ACC112 (cell line): ENCODE measurements around the gene TEKTIP1.
"Not testable (repeated sequence)": the region's sequence is repeated elsewhere in the genome, so short reads cannot be mapped to it uniquely, and the experiment has no call there.

Experiments
- H2AFZ ChIP-seq: fragments of 200-600 bp; sonication (generic); one replicate; pipeline ENCODE4 v1.6.0; 2017; ENCODE audit warnings: antibody characterized with exemption, low read length; ENCODE audit not compliant: unreplicated experiment
- H3K27ac ChIP-seq: fragments of 200-600 bp; sonication (generic); 2 replicates; pipeline ENCODE4 v1.5.1; 2014; ENCODE audit warnings: low read depth, mild to moderate bottlenecking, antibody characterized with exemption, low read length, moderate library complexity
- H3K27me3 ChIP-seq: fragments of 200-600 bp; sonication (generic); 2 replicates; pipeline ENCODE4 v1.6.1; 2014; ENCODE audit warnings: mild to moderate bottlenecking, antibody characterized with exemption, low read length, moderate library complexity, mixed read lengths; ENCODE audit not compliant: insufficient read depth
- H3K36me3 ChIP-seq: fragments of 200-600 bp; sonication (generic); 2 replicates; pipeline ENCODE4 v1.6.1; 2016; ENCODE audit warnings: mild to moderate bottlenecking, antibody characterized with exemption, low read length, moderate library complexity, mixed read lengths; ENCODE audit not compliant: insufficient read depth
- H3K4me1 ChIP-seq: fragments of 200-600 bp; sonication (generic); one replicate; pipeline ENCODE4 v1.6.1; 2016; ENCODE audit warnings: low read length, mixed read lengths; ENCODE audit not compliant: insufficient read depth, unreplicated experiment, control insufficient read depth
- H3K4me3 ChIP-seq: fragments of 200-600 bp; sonication (generic); 2 replicates; pipeline ENCODE4 v1.5.1; 2014; ENCODE audit warnings: mild to moderate bottlenecking, low read depth, low read length
- H3K79me2 ChIP-seq: fragments of 200-600 bp; sonication (generic); one replicate; pipeline ENCODE4 v1.6.0; 2016; ENCODE audit warnings: low read length; ENCODE audit not compliant: control insufficient read depth, unreplicated experiment, insufficient read depth

Gene TEKTIP1

DNA sequence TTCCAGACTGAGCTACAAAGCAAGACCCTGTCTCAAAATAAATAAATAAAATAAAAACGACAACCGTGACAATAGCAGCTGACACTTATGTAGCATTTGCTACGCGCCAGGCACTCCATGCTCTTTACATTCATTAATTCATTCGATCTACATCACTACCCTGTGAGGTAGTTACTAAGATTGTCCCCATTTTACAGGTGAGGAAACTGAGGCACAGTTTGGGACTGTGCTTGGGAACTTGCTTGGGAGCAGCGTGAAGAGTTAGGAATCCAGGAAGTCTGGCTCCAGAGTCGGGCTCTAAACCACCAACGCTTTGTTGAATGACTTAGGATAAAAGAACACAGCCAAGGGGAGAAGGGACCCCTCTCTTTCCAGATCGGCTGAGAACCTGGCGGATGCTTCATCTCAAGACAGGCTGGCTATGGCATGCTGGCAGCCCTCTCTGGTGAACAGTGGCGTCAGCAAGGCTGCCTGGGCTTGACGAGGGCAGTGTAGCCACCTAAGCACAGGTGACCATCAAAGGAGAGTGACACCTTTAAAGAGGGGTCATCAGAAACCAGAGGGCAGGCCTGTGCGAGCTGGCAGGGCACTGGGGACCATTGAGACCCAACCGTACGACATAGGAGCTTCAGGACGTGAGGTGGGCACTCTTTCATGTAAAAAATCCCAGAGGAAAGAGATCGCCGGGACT, 39.1 kb upstream of the TEKTIP1 start:
- no peaks in the 10 kb centered on the region for H3K4me1 ChIP-seq
- no peaks in the 10 kb centered on the region for H3K27me3 ChIP-seq
- H3K4me3 ChIP-seq = peak overlapping the region; percentile 95
- H3K36me3 ChIP-seq = no peaks in the 10 kb centered on the region
- H3K79me2 ChIP-seq = peaks cover 24% of the 10 kb centered on the region
- peak overlapping the region; percentile 90 for H3K27ac ChIP-seq
- peak overlapping the region; percentile 83 for H2AFZ ChIP-seq

DNA sequence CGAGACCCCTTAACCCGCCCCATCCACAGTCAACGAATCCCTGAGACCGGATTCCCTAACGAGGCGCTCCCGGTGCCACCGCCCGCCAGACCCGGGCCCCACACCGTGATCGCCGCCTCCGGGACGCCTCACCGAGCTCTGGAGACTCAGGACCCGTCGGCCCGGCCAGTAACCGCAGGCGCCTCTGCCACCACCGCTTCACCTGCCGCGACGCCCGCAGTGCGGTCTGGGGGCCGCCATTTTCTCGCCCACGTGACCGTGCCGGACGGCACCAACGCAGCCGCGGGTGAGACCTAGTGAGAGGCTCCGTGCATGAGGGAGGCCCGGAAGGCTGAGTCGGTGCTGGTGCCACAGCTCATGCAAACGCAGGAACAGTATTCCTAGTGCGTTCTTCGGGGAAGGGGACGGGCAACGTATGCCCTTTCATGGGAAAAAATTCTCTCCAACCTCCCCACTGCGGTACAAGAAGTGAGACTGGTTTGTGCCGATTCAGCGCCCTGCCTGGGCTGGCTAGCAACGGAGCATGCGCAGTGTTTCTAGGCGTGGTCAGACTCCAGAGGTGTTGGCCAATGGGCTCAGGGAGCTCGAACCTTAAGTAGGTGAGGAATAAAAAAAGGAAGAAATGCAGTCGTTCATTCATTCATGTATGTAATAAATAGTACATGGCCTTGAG, 38.4 kb upstream of the TEKTIP1 start, which contains the start of gene DOHH:
TSS of gene DOHH (minus strand) at position 246 of the 673 bp plus-strand sequence. CDS start 3,860 bp downstream, outside the sequence.
- H2AFZ ChIP-seq = peak within 1 kb of the TSS; percentile 83
- no peaks in the 10 kb centered on the region for H3K4me1 ChIP-seq
- no peaks in the 10 kb centered on the region for H3K27me3 ChIP-seq
- H3K36me3 ChIP-seq = no peaks in the 10 kb centered on the region
- peak within 1 kb of the TSS; percentile 95 for H3K4me3 ChIP-seq
- peaks cover 24% of the 10 kb centered on the region for H3K79me2 ChIP-seq
- peak within 1 kb of the TSS; percentile 90 for H3K27ac ChIP-seq

DNA sequence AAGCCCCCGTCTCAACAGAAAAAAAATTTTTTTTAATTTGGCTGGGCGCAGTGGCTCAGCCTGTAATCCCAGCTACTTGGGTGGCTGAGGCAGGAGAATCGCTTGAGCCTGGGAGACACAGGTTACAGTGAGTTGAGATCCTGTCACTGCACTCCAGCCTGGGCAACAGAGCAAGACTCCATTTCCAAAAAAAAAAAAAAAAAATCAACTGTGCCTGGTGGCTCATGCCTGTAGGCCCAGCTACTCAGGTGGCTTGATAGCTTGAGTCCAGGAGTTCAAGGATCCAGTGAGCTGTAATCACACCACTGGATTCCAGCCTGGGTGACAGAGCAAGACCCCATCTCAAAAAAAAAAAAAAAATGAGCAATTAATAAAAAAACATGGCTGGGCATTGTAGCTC, 37.2 kb upstream of the TEKTIP1 start:
- H3K4me3 ChIP-seq = no peak overlapping the region
- H3K79me2 ChIP-seq = peaks cover 30% of the 10 kb centered on the region
- H2AFZ ChIP-seq = no peak overlapping the region
- H3K27ac ChIP-seq = no peak overlapping the region
- H3K27me3 ChIP-seq = no peaks in the 10 kb centered on the region
- no peaks in the 10 kb centered on the region for H3K4me1 ChIP-seq
- H3K36me3 ChIP-seq = no peaks in the 10 kb centered on the region

DNA sequence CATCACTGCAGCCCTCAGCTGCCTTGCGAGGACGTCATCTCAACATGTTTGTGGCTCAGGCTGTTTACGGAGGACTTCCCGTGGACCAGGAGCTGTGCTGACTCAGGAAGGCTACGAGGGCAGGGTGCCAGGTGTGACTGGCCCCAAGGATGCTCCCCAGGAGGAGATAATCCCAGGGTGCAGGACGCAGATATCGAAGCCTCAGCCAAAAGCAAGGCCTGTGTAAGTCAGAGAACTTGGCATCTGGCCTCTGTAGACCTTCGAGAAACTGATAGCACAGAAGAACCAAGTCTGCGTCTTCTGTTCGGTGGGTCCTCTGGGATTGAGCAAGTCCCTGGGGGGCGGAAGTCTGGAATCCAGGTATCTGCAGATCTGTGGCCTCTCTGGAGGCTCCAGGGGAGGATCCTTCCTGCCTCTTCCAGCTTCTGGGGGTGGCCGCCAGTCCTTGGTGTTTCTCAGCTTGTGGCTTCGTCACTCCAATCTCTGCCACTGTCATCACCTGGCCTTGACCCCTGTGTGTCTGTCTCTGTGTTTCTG, 35.9 kb upstream of the TEKTIP1 start:
- no peaks in the 10 kb centered on the region for H3K27me3 ChIP-seq

DNA sequence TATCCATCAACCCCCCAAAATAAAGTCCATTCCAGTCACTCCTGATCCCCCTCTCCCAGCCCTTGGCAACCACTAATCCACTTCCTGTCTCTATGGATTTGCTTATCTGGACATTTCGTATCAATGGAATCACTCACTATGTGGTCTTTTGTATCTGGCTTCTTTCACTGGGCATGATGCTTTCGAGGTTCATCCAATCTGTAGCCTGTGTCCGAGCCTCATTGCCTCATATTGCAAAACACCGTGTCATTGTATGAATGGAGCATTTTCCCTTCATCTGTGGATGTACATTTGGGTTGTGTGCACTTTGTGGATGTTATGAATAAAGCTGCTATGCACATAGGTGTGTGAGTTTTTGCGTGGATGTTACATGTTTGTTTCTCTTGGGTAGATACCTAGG, 34.2 kb upstream of the TEKTIP1 start:
- no peak overlapping the region for H3K27ac ChIP-seq
- H2AFZ ChIP-seq = no peak overlapping the region
- peaks cover 13% of the 10 kb centered on the region for H3K4me1 ChIP-seq
- no peaks in the 10 kb centered on the region for H3K27me3 ChIP-seq
- no peaks in the 10 kb centered on the region for H3K36me3 ChIP-seq
- no peak overlapping the region for H3K4me3 ChIP-seq
- H3K79me2 ChIP-seq = peaks cover 41% of the 10 kb centered on the region

More for the DNA sequence above, 35.9 kb upstream of the TEKTIP1 start:
- peaks cover 36% of the 10 kb centered on the region for H3K79me2 ChIP-seq
- no peak overlapping the region for H3K27ac ChIP-seq
- H3K36me3 ChIP-seq = no peaks in the 10 kb centered on the region
- H2AFZ ChIP-seq = no peak overlapping the region
- peaks cover 5% of the 10 kb centered on the region for H3K4me1 ChIP-seq
- no peak overlapping the region for H3K4me3 ChIP-seq

DNA sequence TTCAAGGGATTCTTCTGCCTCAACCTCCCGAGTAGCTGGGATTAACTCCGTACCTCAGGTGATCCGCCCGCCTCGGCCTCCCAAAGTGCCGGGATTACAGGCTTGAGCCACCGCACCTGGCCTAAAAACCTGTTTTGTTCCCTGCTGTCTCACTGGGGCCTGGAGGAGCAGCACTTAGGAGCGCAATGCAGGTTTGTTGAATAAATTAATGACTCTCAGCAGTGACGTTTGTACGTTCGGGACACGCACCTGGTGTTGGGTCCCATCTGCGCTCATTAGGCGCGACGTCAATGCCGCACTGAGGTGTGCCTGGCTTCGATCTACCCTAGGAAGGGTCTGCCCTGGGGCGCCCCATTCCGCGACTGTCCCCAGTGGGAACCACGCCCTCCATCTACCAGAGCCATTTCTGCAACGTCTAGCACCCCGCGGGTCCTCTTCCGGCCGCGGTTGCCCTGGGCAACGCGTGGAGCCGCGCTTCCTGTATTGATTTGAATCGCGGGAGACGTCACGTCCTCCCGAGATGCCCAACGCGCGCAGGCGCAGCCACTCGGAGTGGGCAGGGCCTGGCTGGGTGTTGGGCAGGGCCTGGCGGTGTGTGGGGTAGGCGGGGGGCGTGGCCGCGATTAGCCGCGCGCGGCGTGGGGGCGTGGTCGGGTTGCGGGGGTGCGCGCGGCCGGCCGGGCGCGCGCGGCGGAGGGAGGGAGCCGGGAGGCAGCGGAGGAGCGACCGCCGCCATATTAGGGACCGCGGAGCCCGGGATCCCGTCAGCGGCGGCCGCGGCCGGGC, 33.2 kb upstream of the TEKTIP1 start, which contains the start of gene FZR1:
TSS of gene FZR1 (plus strand) at position 714 of the 786 bp plus-strand sequence. CDS start 16,679 bp downstream, outside the sequence.
- H3K27ac ChIP-seq = peak within 1 kb of the TSS; percentile 77
- peak within 1 kb of the TSS; percentile 87 for H3K4me3 ChIP-seq
- H3K27me3 ChIP-seq = no peaks in the 10 kb centered on the region
- peaks cover 45% of the 10 kb centered on the region for H3K79me2 ChIP-seq
- no peaks in the 10 kb centered on the region for H3K36me3 ChIP-seq
- H2AFZ ChIP-seq = peak within 1 kb of the TSS; percentile 94
- peaks cover 16% of the 10 kb centered on the region for H3K4me1 ChIP-seq

DNA sequence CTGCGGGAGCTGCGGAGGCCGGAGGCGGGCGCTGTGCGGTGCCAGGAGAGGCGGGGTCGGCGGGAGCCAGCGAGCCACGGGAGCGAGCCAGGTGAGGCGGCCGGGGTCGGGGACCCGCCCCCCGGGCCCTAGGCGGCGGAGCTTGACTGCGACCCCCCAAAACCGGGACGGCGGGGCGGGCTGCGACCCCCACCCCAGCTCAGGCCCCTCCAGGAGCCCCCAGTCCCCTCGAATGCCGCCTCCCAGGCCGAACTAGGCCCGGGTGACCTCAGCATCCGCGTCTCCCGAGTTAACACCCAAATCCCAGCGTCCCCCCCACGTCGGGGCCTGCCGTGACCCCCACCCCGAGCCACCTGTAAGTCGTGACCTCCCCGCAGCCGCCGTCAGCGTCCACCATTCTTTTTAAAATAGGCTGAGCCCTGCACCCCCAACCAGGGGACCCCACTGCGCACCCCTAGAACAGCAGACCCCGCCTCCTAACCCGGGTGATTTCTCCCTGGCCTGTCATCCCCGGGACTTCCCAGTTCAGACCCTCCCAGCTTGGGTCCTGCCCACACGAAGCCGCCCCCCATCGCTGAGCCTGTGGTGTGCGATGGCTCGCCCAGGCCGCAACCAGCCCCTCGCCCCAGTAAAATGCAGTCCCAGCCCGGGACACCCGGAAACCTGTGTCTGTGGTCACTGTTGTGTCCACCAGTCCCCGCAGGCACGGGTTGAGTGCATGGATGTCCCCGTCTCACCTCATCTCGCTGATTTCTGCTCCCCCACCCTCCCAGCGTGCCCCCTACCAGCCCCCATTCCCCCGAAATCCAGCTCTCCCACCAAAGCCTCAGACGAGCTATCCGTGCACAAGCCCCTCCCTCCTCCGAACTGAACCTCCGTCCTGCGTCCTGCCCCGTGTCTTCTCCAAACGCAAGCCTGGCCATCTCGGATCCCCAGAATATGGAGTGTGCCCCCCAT, 32.3 kb upstream of the TEKTIP1 start:
- Histone ChIP-seq H2AFZ (peak overlapping the region; percentile 56), H3K79me2 (peaks cover 54% of the 10 kb centered on the region), H3K27ac (peak overlapping the region; percentile 38; the same call in 1 of the 2 replicates), H3K27me3 (no peaks in the 10 kb centered on the region), H3K4me3 (peak overlapping the region; percentile 81), H3K36me3 (no peaks in the 10 kb centered on the region), H3K4me1 (peaks cover 16% of the 10 kb centered on the region)

DNA sequence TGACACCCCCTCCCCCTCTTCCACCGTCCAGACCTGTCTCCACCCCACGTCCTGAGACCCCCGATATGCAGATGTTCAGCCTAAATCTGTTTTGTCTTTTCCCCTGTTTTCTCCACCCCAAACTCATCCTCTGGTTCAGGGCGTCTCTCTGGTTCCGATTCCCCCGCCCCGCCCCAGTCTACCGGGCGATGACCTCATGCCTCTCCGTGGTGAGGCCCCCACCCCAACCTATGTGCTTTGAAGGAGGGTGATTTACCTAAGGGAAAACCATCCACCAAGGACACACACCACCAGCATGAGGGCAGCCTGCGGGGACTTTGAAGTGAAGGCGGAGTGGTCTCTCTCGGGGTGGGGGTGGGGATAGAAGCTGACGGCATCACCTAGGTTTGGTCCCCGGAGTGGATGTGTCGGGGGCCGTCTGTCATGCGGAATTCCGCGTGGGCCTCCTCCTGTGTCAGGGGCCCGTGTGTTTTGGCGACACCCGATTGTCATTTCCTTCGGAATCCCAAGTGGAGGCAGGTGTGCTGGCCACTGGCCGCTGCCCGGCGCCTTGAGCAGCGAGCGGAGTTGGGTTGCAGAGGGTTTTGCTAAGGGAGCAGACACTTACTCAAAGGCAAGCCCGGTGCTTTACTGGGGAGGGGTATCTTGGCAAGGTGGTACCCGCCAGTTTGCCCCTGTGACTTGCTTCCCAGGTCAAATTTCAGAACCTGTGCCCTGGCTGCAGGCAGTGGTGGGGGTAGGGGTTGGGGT, 31.4 kb upstream of the TEKTIP1 start:
- Histone ChIP-seq H3K4me1 (peaks cover 16% of the 10 kb centered on the region), H3K27ac (peak overlapping the region; percentile 38; the same call in 1 of the 2 replicates), H3K36me3 (no peaks in the 10 kb centered on the region), H3K79me2 (peaks cover 62% of the 10 kb centered on the region), H2AFZ (no peak overlapping the region), H3K27me3 (no peaks in the 10 kb centered on the region), H3K4me3 (peak overlapping the region; percentile 81)

DNA sequence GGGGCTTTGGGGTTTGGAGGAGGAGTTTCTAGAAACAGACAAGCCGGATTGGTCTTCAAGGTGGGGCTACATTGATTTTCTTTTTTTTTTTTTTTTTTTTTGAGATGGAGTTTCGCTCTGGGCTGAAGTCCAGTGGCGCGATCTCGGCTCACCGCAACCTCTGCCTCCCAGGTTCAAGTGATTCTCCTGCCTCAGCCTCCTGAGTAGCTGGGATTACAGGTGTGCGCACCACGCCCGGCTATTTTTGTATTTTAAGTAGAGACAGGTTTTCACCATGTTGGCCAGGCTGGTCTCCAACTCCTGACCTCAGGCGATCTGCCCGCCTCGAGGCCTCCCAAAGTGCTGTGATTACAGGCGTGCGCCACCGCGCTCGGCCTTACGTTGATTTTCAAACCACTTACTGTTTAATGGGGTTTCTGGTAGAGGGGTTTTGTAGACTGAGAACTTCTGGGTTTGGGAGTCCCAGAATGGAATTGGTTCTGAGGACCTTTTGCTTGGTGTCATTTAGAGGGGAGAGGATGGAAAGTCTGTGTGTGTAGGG, 30.8 kb upstream of the TEKTIP1 start:
- H3K36me3 ChIP-seq, H2AFZ ChIP-seq, H3K27ac ChIP-seq, H3K27me3 ChIP-seq, H3K4me3 ChIP-seq: not testable (repeated sequence)
- H3K79me2 ChIP-seq = peaks cover 69% of the 10 kb centered on the region
- H3K4me1 ChIP-seq = peaks cover 16% of the 10 kb centered on the region
